ENCODE results near the gene KLHDC8A. TPM values are rescaled to one million over a fixed set of nuclear protein-coding genes. Genes with fewer than 3 reads are reported as not detected.

KLHDC8A gene
- total RNA-seq, 2 donors from 2014 or later: not detected

GRCh38 chr1:205313563-205314308 is 43.0 kb downstream of the KLHDC8A start:
- Histone ChIP-seq H3K27me3 (replicated peaks; ENCODE audit: insufficient read depth) (no peaks in the 10 kb centered on the region), H3K4me3 (peak overlapping the region; percentile 15), H3K36me3 (no peaks in the 10 kb centered on the region), H3K27ac (peak overlapping the region; percentile 12 to 48), H3K9me3 (no peaks in the 10 kb centered on the region), H3K4me1 (ENCODE audit: control insufficient read depth in 1 of 2, low read depth in 2 of 2) (peaks cover 0 to 10% of the 10 kb centered on the region in 2 donors)
- DNase-seq (ENCODE audit: low spot score) (no peak), ATAC-seq (ENCODE audit: insufficient number of reproducible peaks, low FRiP score, low read depth) (peak; percentile 25)
- TF ChIP-seq CTCF (IDR thresholded peaks at IDR 0.05): no peak

- DNase-seq (ENCODE audit: low spot score) (no peak), ATAC-seq (ENCODE audit: insufficient number of reproducible peaks, low FRiP score, low read depth) (no peak)
- peak overlapping the region; percentile 12 to 48 for H3K27ac ChIP-seq
- no peak overlapping the region for H3K4me3 ChIP-seq
- H3K4me1 ChIP-seq (ENCODE audit: control insufficient read depth in 1 of 2, low read depth in 2 of 2): peaks cover 0 to 10% of the 10 kb centered on the region in 2 donors
- H3K36me3 ChIP-seq: no peaks in the 10 kb centered on the region
- no peaks in the 10 kb centered on the region for H3K9me3 ChIP-seq
- H3K27me3 ChIP-seq (replicated peaks; ENCODE audit: insufficient read depth): no peaks in the 10 kb centered on the region
- no peak for TF ChIP-seq CTCF (IDR thresholded peaks at IDR 0.05)
These were observed 43.7 kb downstream of the KLHDC8A start for GRCh38 chr1:205312866-205313562.

- ATAC-seq (ENCODE audit: insufficient number of reproducible peaks, low FRiP score, low read depth) (no peak), DNase-seq (ENCODE audit: low spot score) (no peak)
- no peak for TF ChIP-seq CTCF (IDR thresholded peaks at IDR 0.05)
- Histone ChIP-seq H3K36me3 (no peaks in the 10 kb centered on the region), H3K4me1 (ENCODE audit: control insufficient read depth in 1 of 2, low read depth in 2 of 2) (no peaks in the 10 kb centered on the region), H3K4me3 (no peak overlapping the region), H3K9me3 (no peaks in the 10 kb centered on the region), H3K27ac (no peak overlapping the region), H3K27me3 (replicated peaks; ENCODE audit: insufficient read depth) (no peaks in the 10 kb centered on the region)
These were observed 45.6 kb downstream of the KLHDC8A start for GRCh38 chr1:205310976-205311704.

- TF ChIP-seq CTCF (IDR thresholded peaks at IDR 0.05): no peak
- ATAC-seq (ENCODE audit: insufficient number of reproducible peaks, low FRiP score, low read depth) (no peak), DNase-seq (ENCODE audit: low spot score) (no peak)
- Histone ChIP-seq H3K27ac (no peak overlapping the region), H3K9me3 (no peaks in the 10 kb centered on the region), H3K4me3 (no peak overlapping the region), H3K4me1 (ENCODE audit: control insufficient read depth in 1 of 2, low read depth in 2 of 2) (no peaks in the 10 kb centered on the region), H3K27me3 (replicated peaks; ENCODE audit: insufficient read depth) (no peaks in the 10 kb centered on the region), H3K36me3 (no peaks in the 10 kb centered on the region)
These were observed 47.0 kb downstream of the KLHDC8A start for GRCh38 chr1:205309741-205310140.
